HG02642 (cell line): Measurements from ENCODE around the gene TNFAIP8.

ENCODE experiments used
- ATAC-seq: cut with Tn5 transposase; IDR thresholded peaks from one replicate; pipeline ENCODE4 v1.9.1; 2021; ENCODE audit warnings: mild to moderate bottlenecking; ENCODE audit not compliant: unreplicated experiment, poor library complexity

Gene TNFAIP8

DNA sequence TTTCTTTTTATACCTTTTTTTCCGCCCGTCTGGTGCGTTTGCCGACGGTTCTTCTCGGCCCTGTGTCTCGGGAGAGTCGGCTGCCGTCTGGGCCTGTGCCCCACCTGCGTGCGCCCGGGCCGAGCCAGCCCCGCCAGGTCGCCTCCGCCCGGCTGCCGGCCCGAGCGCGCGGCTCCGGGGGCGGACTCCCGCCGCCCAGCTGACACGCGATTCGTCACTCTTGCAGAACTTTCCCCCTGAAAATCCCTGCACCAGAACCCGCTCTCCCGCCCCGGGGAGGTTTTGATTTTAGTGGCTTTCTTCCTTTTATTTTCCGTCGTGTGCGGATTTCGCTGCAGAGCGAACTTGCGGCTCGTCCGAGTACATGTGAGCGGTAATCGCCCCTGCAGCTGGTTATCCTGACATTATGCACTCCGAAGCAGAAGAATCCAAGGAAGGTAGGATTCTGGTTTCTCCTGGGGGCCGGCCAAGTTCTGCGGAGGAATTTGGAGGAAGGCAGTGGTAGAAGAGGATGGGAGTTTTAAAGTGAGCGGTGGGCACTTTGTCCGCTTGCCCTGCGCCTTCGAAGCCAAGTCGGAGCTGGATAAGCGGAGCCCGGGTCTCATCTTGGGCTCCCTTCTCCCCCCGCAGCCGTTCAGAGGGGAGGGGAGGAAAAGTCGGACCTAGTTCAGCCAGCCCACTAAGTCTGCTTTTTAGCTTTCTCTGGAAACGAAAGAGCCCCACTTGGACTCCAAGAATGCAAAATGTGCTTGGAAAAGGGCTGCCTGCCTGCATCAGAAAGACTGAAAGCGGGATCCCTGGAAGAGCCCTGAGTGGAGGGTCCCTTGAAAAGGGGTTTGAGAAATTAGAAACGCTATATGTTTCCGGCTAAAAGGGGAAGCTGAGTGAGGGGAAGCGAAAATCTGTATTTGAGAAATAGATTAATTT, at the start of gene TNFAIP8:
TSS of gene TNFAIP8 (plus strand) at position 335 of the 927 bp plus-strand sequence. CDS start at position 407, 72 bp downstream.
- ATAC-seq: peak; percentile 54

DNA sequence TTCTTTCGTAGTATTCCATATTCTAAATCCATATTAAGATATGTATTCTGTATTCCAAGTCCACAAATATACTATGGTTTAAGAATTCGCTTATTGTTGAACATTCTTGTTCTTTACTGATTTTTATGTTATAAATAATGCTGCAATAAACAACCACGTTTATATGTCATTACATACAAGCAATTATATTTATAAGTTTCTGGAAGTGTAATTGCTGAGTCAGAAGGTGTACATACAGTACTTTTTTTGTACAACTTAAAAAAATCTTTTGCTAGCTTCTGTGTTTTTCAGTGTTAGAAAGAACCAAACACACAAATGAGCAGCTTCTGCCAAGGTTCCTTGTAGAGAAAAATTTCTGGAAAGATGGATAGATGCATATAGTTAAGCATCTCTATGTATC, 48.6 kb upstream of the TNFAIP8 start:
- ATAC-seq: no peak

DNA sequence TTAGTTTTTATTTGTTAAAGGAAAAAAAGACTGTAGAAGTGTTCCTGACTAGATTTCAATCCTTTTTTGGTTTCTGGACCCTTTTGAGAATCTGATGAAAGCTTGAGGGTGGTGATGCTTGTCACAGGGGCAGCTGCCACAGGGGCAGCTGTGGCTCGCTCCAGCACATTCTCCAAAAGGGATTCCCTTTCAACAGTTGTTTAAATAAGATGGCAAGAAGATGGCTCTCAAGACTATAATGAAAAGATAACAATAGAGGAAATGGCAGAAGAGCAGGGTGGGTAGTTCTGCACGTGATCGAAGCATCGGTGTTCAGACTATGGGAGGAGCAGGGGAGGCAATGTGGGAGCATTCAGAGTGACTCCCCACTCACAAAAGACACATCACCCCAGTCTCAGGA, 46.5 kb upstream of the TNFAIP8 start:
- ATAC-seq: no peak

DNA sequence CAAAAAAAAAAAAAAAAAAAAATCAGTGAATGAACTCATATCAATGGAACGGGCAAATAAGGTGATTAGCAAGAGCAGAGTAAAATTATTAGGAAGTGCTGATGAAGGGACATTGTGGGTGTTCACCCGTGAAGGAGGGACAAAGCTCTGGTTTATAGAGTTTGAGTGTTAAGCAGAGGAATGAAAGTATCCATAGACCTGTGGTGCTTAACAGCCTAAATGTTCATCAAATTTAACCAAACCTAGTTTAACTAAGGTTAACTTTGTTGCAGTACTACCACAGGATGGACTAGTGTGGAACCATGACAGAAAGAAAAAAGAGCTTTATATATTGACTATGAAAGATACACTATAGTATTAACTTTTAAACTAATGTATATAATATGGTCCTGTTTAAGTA, 44.1 kb upstream of the TNFAIP8 start:
- no peak for ATAC-seq

DNA sequence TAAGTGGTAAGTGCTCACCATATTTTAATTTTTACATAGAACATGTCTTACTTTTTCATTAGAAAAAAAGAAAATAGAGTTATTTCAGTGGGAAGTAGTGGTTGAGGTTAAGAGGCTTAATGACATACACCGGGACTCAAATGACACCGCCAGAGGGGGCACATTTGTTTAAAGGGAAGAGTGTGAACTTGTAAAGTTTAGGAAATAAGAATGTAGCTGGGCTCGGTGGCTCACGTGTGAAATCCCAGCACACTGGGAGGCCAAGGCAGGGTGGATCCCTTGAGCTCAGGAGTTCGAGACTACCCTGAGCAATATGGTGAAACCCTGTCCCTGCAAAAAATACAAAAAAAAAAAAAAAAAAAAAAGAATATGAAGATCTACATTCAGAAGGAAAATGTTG, 43.4 kb upstream of the TNFAIP8 start:
- no peak for ATAC-seq

DNA sequence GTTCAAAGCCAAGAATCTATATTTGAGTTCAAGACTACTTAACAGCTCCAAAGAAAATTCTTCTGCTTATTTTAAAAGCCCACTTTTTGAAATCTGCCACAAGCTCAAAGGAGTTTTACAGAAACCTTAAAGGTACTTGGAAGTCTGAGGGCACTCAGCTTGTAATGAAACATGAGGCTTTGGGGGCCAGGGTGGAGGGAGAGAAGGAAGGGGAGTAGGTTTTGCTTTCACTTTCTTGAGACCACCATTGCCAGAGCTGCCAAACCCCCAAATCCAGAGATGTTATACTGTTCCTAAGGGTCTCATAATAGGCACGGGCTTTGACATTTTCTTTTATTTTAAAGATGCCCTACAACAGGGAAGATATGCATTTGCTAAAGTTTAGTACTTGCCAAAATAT, 42.6 kb upstream of the TNFAIP8 start:
- no peak for ATAC-seq

DNA sequence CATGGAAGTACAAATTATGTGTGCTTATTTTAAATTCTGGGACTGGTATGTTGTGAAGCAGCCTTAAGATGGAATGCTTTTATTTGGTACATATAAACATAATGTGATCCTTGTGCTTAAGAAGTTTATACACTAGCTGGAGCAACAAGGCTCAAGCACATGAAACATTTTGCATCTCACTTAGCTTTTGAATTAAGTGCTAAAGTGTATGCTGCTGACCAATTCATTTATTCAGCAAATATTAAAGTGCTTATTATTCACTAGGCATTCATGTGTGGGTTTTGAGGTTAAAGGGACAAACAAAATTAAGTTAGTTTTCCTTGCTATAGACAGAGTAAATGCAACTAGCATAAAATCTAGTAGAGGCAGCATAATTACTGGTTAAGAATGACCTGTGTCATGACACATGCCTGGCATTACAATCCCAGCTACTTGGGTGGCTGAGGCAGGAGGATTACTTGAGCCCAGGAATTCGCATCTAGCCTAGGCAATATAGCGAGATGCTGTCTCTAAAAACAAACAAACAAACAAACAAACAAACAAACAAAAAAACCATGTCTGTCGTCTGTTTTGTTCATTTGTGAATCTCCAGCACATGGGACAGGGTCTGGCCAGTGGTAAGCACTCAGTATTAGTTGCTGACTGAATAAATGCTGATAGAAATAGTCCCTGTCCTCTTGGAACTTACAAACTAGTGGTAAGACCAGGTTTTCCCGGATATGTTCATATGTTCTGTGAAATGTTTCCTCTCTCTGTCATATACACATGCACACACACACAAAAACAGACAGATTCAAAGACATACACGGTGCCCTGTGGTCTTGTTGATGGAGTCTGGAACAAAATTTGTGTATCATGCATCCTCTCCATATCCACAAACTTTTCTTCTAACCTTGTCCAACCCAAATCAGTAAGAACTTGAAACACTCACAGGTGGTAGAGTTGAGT, 41.9 kb upstream of the TNFAIP8 start:
- ATAC-seq: no peak

DNA sequence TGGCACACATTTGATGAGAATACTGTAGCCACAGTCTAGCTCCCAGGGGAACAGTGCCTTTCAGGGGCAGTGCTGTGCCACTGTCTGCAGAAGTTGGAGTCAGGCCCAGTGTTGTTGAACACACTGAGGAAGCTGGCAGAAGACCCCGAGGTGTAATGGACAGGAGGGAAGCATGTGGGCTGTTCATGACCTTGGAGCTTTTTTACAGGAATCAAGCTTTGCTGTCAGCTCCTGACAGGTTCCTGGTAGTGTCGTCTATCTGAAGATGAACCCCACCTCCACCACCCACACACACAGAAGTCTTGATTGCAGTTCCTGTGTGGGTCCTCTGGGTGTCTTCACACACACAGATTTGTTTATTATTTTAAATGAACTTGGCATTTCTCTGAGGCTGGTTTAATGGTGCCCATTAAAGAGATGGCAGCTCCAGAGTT, 40.3 kb upstream of the TNFAIP8 start:
- ATAC-seq: peak; percentile 78

DNA sequence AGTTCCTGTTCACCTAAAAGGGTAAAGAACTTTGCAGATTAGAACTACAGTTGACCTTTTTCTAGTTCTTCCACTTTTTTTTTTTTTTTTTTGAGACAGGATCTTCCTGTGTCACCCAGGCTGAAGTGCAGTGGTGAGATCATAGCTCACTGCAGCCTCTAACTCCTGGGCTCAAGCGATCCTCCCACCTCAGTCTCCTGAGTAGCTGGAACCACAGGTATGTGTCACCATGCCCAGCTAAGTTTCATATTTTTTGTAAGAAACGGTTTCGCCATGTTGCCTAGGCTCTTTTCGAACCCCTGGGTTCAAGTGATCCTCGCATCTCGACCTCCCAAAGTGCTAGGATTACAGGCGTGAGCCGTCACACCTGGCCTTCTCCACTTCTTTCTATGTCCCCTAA, 39.7 kb upstream of the TNFAIP8 start:
- no peak for ATAC-seq

DNA sequence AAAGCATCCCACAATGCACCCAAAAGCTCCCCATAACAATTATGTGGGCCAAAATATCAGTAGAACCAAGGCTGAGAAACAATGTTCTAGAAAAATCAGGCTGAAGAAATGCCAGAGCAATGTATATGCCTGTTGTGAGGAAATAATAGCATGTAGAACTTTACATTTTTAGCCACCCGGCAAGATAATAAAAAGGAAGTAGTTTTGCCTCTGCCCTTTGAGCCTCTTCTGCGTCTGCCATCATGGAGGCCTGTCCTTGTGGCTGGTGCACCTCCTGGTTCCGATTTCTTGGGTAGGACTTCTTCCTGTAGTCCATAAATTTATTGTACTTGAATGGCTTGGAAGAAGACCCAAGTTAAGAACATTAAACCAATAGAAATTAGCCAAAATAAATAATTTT, 38.9 kb upstream of the TNFAIP8 start:
- no peak for ATAC-seq

DNA sequence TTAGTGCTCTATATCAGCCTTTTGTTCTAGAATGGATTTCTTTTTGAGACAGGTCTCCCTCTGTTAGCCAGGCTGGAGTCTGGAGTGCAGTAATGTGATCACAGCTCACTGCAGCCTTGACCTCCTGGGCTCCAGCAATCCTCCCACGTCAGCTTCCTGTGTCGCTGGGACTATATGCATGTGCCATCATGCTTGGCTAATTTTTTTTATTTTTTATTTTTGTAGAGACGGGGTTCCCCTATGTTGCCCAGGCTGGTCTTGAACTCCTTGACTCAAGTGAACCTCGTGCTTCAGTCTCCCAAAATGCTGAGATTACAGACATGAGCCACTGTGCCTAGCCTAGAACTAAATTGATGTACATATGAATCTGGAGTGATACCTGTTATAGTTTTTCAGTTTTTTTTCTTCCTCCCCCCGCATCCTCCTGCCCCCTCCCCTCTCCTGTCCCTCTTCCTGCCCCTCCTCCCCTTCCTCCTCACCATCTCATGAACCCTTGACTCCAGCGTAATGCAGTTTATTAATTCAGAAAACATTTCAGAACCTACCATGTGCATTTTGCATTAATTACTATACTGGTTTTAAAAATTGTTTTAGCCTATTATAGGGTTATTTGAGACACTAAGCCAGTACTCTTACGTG, 37.4 kb upstream of the TNFAIP8 start:
- peak; percentile 49 for ATAC-seq

DNA sequence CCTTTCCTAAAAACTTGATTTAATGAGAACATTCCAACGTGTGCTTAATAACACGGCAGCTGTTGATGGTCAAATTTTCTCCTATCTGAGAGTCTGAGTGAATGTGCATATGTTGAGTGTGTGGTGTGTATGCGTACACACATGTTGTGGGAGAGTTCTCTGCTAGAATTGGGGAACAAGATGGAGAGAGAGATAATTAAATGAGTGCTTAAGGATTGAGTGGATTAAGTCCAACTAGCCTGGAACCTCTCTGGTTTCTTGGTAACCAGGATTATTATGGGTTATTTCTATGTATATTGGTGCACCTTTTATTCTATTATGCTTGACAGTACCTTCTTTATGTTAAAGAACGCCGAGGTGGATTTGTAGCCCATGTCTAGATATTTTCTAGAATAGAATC, 36.4 kb upstream of the TNFAIP8 start:
- no peak for ATAC-seq

DNA sequence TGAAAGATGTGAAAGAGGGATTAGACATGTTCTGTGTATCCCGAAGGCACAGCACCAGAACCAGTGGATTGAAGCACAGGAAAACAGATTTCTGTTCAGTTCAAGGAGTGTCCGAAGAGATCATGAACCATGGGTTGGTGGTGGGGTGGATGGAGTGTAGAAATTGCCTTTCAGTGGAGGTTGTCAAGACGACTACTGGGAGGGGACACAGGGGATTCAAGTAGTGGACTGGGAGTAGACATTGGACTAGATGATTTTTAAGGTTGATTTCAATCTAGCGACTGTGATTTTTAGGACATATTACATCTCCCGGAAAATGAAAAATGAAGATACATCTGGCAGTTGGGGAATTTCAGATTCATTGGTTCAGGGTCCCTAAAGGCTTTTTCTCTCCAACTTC, 35.9 kb upstream of the TNFAIP8 start:
- ATAC-seq: no peak

DNA sequence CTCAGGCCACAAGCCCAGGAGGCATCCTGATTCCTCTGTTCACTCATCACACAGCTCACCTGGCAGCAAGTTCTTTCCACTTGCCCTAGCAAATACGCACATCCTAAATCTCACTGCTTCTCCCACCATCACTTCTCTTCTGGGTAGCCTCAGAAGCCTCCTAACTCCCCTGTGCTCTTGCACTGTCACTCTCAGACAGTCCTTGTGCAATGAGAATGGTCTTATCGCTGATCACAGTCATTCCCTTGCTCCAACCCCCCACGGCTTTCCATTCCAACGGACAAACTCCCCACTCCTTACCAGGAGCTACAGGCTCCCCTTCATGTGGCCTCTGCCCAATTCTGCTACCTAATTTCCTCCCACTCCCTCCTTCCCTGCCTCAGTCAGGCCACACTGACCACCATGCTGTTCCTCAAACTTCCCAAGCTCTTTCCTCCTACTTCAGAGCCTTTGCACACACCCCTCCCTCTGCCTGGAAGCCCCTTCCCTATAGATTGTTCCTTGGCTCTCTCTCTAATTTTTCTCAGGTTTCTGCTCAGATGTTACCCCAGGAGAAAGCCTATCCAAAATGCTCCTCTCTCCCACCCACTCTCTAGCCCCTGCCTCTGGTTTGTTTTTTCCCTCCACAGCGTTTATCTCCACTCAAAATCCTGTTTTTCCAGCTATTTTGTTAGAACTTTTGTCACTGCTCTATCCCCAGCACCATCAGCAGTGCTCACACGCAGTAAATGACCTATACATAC, 34.1 kb upstream of the TNFAIP8 start:
- ATAC-seq: no peak

DNA sequence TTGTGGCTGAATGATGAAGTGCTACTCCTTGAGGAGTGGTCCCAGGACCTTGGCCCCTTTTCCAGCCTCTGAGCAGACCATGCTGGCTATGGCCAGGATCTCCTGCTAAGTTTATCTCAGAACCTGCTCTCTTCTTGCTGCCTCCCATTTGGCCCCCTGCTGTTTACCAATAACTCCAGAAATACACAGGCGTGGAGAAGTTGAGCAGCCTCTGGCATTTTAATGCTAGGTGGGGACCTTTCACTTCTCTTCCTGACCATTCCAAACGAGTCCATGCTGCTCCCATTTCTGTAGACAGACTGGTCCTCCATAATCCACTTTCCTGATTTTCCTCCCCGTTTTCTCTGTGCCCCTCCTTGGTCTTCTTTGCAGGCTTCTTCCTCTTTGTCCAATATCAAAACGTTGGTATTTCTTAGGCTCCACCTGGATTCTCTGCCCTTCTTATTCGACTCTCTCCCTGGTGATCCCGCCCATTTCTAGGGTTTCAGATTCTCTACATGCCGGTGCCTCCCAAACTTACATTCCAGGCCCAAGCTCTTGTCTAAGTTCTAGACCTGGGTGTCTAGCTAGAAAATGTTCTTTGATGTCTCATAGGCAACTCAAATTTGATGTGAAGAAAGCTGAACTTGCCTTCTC, 33.4 kb upstream of the TNFAIP8 start:
- ATAC-seq: no peak

DNA sequence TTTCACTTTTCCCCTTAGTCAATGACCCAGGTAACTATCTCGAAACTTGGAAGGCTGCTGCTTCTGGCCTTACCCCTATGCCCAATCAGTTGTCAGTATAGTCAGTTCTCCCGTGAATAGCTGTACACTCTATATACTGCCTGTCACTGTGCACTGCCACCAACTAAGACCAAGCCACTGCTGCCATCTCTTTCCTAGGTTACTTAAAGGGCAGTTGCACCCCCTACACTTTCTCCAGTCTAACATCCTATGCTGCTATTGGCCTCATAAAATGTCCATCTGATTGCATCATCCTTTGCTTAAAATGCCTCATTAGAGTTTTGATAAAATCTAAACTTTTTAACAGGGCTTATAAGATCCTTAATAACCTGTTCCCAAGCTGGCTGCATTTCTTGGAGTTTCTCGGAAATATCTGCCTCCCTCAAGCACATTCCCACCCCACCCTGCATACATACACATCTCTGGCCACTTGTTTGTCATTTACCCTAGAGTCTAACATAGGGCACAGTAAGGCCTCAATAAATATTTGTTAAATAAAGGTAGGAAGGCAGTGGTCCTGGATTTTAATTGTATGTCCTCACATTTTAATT, 32.8 kb upstream of the TNFAIP8 start:
- peak; percentile 41 for ATAC-seq

DNA sequence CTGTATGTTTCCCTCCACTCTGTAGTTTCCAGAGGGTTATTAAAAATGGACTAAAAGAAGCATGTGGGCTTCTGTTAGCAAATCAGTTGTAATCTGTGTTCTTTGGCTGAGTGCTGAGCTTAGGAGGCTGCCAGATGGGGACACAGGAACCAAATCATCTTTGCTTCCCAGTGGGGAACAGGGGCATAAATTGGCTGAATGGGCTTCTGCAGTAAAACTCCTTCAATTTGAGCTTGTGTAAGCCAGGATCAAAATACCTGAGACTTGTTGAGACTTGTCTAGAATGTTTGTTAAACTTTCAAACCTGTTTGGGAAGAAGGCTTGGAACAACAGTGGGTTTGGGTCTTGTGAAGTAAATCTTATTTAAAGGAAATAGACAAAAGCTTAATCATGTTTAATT, 32.2 kb upstream of the TNFAIP8 start:
- ATAC-seq: no peak

DNA sequence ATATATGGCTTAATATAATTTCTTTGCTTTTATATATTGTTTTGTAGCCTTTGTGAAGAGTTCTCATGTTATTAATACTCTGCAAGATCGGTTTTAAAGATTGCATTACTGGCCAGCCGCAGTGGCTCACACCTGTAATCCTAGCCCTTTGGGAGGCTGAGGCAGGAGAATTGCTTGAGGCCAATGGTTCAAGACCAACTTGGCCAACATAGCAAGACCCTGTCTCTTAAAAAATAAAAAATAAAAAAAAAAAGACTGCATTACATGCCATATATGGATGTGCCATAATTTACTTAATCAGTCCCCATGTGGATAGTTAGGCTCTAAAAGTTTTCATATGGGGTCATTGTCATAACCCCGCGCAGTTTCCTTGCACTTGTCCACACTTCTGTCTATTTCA, 31.0 kb upstream of the TNFAIP8 start:
- ATAC-seq: no peak

DNA sequence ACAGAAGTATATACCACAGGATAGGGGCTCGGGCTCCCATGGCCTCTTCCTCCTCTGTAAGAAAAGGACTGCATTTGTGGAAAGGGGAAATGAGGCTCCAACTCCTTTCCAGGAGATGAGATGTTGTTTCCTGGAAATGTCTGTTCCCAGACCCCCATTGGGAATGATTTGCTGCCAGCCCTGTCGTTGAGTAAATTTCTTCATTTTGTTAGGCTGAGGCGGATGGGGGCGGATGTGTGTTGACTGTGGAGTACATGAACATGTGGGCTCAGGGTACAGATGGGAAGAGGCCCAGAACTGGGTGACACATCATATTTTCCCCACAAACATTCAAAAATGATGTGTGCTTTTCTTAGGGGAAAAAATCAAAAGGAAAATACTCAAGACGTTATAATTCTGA, 28.8 kb upstream of the TNFAIP8 start:
- no peak for ATAC-seq
